ENCODE results near the gene NLRP6.

The NLRP6 gene

GRCh38 chr11:282630-283360 is 4.6 kb downstream of the NLRP6 start:
- Histone ChIP-seq H3K9me2 (replicated peaks; ENCODE audit: control insufficient read depth, low read length) (no peaks in the 10 kb centered on the region), H3K79me2 (ENCODE audit: control insufficient read depth, low read length) (no peaks in the 10 kb centered on the region), H3F3A (ENCODE audit: control insufficient read depth, insufficient read depth) (no peaks in the 10 kb centered on the region), H3K4me3 (ENCODE audit: low read length) (no peak overlapping the region), H3K36me3 (ENCODE audit: control insufficient read depth, low read length) (no peaks in the 10 kb centered on the region), H4K20me1 (ENCODE audit: control insufficient read depth, insufficient read depth, low read depth, low read length) (no peaks in the 10 kb centered on the region), H3K4me1 (ENCODE audit: control insufficient read depth, low read length) (peaks cover 16% of the 10 kb centered on the region), H3K9me3 (ENCODE audit: control insufficient read depth, insufficient read depth, low read length) (no peaks in the 10 kb centered on the region), H3K4me2 (ENCODE audit: low read length) (no peak overlapping the region), H3K27ac (ENCODE audit: low read depth, low read length) (no peak overlapping the region), H3K27me3 (ENCODE audit: control insufficient read depth, low read length) (peaks cover 11% of the 10 kb centered on the region)
- TF ChIP-seq, protein P1, sequence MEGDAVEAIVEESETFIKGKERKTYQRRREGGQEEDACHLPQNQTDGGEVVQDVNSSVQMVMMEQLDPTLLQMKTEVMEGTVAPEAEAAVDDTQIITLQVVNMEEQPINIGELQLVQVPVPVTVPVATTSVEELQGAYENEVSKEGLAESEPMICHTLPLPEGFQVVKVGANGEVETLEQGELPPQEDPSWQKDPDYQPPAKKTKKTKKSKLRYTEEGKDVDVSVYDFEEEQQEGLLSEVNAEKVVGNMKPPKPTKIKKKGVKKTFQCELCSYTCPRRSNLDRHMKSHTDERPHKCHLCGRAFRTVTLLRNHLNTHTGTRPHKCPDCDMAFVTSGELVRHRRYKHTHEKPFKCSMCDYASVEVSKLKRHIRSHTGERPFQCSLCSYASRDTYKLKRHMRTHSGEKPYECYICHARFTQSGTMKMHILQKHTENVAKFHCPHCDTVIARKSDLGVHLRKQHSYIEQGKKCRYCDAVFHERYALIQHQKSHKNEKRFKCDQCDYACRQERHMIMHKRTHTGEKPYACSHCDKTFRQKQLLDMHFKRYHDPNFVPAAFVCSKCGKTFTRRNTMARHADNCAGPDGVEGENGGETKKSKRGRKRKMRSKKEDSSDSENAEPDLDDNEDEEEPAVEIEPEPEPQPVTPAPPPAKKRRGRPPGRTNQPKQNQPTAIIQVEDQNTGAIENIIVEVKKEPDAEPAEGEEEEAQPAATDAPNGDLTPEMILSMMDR (IDR thresholded peaks at IDR 0.05; ENCODE audit: low read depth, low read length, poor library complexity, severe bottlenecking), result no peak
- no peak for TF ChIP-seq EZH2phosphoT487 (IDR thresholded peaks at IDR 0.05; ENCODE audit: borderline replicate concordance, low read length)

GRCh38 chr11:283405-284104 is 5.3 kb downstream of the NLRP6 start:
- Histone ChIP-seq H3K36me3 (ENCODE audit: control insufficient read depth, low read length) (no peaks in the 10 kb centered on the region), H3K4me1 (ENCODE audit: control insufficient read depth, low read length) (peaks cover 24% of the 10 kb centered on the region), H3K4me3 (ENCODE audit: low read length) (no peak overlapping the region), H3K4me2 (ENCODE audit: low read length) (no peak overlapping the region), H3K79me2 (ENCODE audit: control insufficient read depth, low read length) (no peaks in the 10 kb centered on the region), H3F3A (ENCODE audit: control insufficient read depth, insufficient read depth) (no peaks in the 10 kb centered on the region), H3K9me2 (replicated peaks; ENCODE audit: control insufficient read depth, low read length) (no peaks in the 10 kb centered on the region), H4K20me1 (ENCODE audit: control insufficient read depth, insufficient read depth, low read depth, low read length) (no peaks in the 10 kb centered on the region), H3K27ac (ENCODE audit: low read depth, low read length) (no peak overlapping the region), H3K27me3 (ENCODE audit: control insufficient read depth, low read length) (peaks cover 18% of the 10 kb centered on the region), H3K9me3 (ENCODE audit: control insufficient read depth, insufficient read depth, low read length) (no peaks in the 10 kb centered on the region)
- TF ChIP-seq, protein P1 (IDR thresholded peaks at IDR 0.05; ENCODE audit: low read depth, low read length, poor library complexity, severe bottlenecking), result no peak
- no peak for TF ChIP-seq EZH2phosphoT487 (IDR thresholded peaks at IDR 0.05; ENCODE audit: borderline replicate concordance, low read length)

DNA sequence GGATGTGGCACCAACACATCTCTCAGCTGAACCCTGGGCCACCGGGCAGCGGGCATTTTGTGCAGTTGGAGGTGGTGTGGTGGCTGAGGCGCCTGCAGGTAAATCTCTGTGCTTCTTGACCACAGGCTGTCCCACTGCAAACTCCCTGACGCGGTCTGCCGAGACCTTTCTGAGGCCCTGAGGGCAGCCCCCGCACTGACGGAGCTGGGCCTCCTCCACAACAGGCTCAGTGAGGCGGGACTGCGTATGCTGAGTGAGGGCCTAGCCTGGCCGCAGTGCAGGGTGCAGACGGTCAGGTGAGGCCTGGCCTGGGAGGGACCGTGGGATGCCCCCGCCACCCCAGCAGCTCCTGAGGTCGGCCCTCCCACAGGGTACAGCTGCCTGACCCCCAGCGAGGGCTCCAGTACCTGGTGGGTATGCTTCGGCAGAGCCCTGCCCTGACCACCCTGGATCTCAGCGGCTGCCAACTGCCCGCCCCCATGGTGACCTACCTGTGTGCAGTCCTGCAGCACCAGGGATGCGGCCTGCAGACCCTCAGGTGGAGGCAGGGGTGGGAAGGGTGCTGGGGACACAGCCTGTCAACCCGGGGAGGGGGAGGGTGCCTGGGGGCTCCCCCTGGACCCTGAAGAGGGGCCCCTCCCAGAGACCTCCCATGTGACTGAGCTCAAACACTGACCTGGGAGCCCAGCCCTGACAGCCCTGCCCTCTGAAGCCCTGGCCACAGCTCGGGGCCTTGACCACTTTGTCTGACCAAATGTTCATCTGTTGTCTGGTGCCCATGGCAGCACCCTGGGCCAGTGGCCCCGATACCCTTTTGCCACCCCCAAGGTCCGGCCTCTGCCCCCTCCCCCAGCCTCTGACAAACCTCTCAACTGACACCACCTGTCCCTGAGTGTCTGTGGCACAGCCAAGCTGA is 6.2 kb downstream of the NLRP6 start:
- no peaks in the 10 kb centered on the region for H3K79me2 ChIP-seq (ENCODE audit: control insufficient read depth, low read length)
- H3K9me2 ChIP-seq (replicated peaks; ENCODE audit: control insufficient read depth, low read length), result no peaks in the 10 kb centered on the region
- H3K36me3 ChIP-seq (ENCODE audit: control insufficient read depth, low read length), result no peaks in the 10 kb centered on the region
- H3K4me2 ChIP-seq (ENCODE audit: low read length), result no peak overlapping the region
- H3K9me3 ChIP-seq (ENCODE audit: control insufficient read depth, insufficient read depth, low read length), result no peaks in the 10 kb centered on the region
- H4K20me1 ChIP-seq (ENCODE audit: control insufficient read depth, insufficient read depth, low read depth, low read length), result no peaks in the 10 kb centered on the region
- TF ChIP-seq, protein P1 (IDR thresholded peaks at IDR 0.05; ENCODE audit: low read depth, low read length, poor library complexity, severe bottlenecking), result no peak
- TF ChIP-seq EZH2phosphoT487 (IDR thresholded peaks at IDR 0.05; ENCODE audit: borderline replicate concordance, low read length), result no peak
- H3K27ac ChIP-seq (ENCODE audit: low read depth, low read length), result no peak overlapping the region
- peaks cover 20% of the 10 kb centered on the region for H3K27me3 ChIP-seq (ENCODE audit: control insufficient read depth, low read length)
- H3K4me3 ChIP-seq (ENCODE audit: low read length), result no peak overlapping the region
- no peaks in the 10 kb centered on the region for H3F3A ChIP-seq (ENCODE audit: control insufficient read depth, insufficient read depth)
- H3K4me1 ChIP-seq (ENCODE audit: control insufficient read depth, low read length), result peaks cover 26% of the 10 kb centered on the region
